ENCODE results near the gene STRAP.

The STRAP gene

GRCh38 chr12:15882118-15882971, at the start of gene STRAP:
TSS of gene STRAP (plus strand) at chr12:15882387. CDS start at chr12:15882708, 321 bp downstream.
- peak; percentile 97 for DNase-seq (ENCODE audit: low read depth)

- DNase-seq (ENCODE audit: low read depth), result no peak
These were observed 47.6 kb upstream of the STRAP start for GRCh38 chr12:15834575-15834974.

- DNase-seq (ENCODE audit: low read depth), result no peak
These were observed 44.9 kb upstream of the STRAP start for GRCh38 chr12:15837141-15837790.

- no peak for DNase-seq (ENCODE audit: low read depth)
These were observed 43.1 kb upstream of the STRAP start for GRCh38 chr12:15839041-15839440.

GRCh38 chr12:15839682-15840081, 42.5 kb upstream of the STRAP start:
- no peak for DNase-seq (ENCODE audit: low read depth)

- peak; percentile 73 for DNase-seq (ENCODE audit: low read depth)
These were observed 40.1 kb upstream of the STRAP start for GRCh38 chr12:15842108-15842507.

- DNase-seq (ENCODE audit: low read depth), result no peak
These were observed 35.3 kb upstream of the STRAP start for GRCh38 chr12:15846887-15847286.

- no peak for DNase-seq (ENCODE audit: low read depth)
These were observed 33.6 kb upstream of the STRAP start for GRCh38 chr12:15848606-15849005.

GRCh38 chr12:15851045-15851620, 31.1 kb upstream of the STRAP start:
- DNase-seq (ENCODE audit: low read depth), result no peak

GRCh38 chr12:15851919-15852318, 30.3 kb upstream of the STRAP start:
- DNase-seq (ENCODE audit: low read depth), result peak; percentile 73

GRCh38 chr12:15852383-15852782, 29.8 kb upstream of the STRAP start:
- DNase-seq (ENCODE audit: low read depth), result peak; percentile 62

GRCh38 chr12:15853877-15854276, 28.3 kb upstream of the STRAP start:
- no peak for DNase-seq (ENCODE audit: low read depth)

- no peak for DNase-seq (ENCODE audit: low read depth)
These were observed 27.3 kb upstream of the STRAP start for GRCh38 chr12:15854916-15855315.

- DNase-seq (ENCODE audit: low read depth), result peak; percentile 76
These were observed 26.5 kb upstream of the STRAP start for GRCh38 chr12:15855646-15856045.

- DNase-seq (ENCODE audit: low read depth), result peak; percentile 77
These were observed 25.8 kb upstream of the STRAP start for GRCh38 chr12:15856097-15856982.

GRCh38 chr12:15858353-15858752, 23.8 kb upstream of the STRAP start:
- DNase-seq (ENCODE audit: low read depth), result no peak

GRCh38 chr12:15859116-15859515, 23.1 kb upstream of the STRAP start:
- no peak for DNase-seq (ENCODE audit: low read depth)

GRCh38 chr12:15861404-15861803, 20.8 kb upstream of the STRAP start:
- DNase-seq (ENCODE audit: low read depth), result no peak

- no peak for DNase-seq (ENCODE audit: low read depth)
These were observed 19.3 kb upstream of the STRAP start for GRCh38 chr12:15862840-15863239.

- peak; percentile 42 for DNase-seq (ENCODE audit: low read depth)
These were observed 18.8 kb upstream of the STRAP start for GRCh38 chr12:15863372-15863771.

GRCh38 chr12:15863984-15864383, 18.2 kb upstream of the STRAP start:
- DNase-seq (ENCODE audit: low read depth), result no peak

GRCh38 chr12:15868186-15868585, 14.0 kb upstream of the STRAP start:
- no peak for DNase-seq (ENCODE audit: low read depth)

Measured in ELR (cell line).